ENCODE results near the gene NACC1. TPM values are rescaled to one million over a fixed set of nuclear protein-coding genes. Genes with fewer than 3 reads are reported as not detected.

Gene NACC1
- total and polyA plus RNA-seq, 2 of the 13 experiments (the other 11 are each of a cell fraction or from before 2014, with no cell fraction given), result 31.8 to 42.3 TPM

GRCh38 chr19:13104360-13104847, 13.7 kb upstream of the NACC1 start (continued):
- TF ChIP-seq, protein P1, sequence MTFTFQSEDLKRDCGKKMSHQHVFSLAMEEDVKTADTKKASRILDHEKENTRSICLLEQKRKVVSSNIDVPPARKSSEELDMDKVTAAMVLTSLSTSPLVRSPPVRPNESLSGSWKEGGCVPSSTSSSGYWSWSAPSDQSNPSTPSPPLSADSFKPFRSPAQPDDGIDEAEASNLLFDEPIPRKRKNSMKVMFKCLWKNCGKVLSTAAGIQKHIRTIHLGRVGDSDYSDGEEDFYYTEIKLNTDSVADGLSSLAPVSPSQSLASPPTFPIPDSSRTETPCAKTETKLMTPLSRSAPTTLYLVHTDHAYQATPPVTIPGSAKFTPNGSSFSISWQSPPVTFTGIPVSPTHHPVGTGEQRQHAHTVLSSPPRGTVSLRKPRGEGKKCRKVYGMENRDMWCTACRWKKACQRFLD (CRISPR knock-in tag; IDR thresholded peaks at IDR 0.05; ENCODE audit: borderline replicate concordance), result no peak
- TF ChIP-seq RBFOX2 (IDR thresholded peaks at IDR 0.05; ENCODE audit: low read depth, low read length) (0 out of 2 replicates have a peak, but pooled peaks have one; percentile 30), MEIS1 (CRISPR knock-in tag; IDR thresholded peaks at IDR 0.05; ENCODE audit: borderline replicate concordance) (no peak), ZNF382 (CRISPR knock-in tag; IDR thresholded peaks at IDR 0.05; ENCODE audit: borderline replicate concordance) (no peak), TARDBP (CRISPR knock-in tag; IDR thresholded peaks at IDR 0.05) (no peak), PCBP2 (optimal IDR thresholded peaks at IDR 0.05; ENCODE audit: low read depth, low read length, poor library complexity, severe bottlenecking) (no peak), RAD21 (CRISPR knock-in tag; IDR thresholded peaks at IDR 0.05) (peak; percentile 36; the same call in 1 of the 2 replicates), SAFB2 (CRISPR knock-in tag; IDR thresholded peaks at IDR 0.05; ENCODE audit: borderline replicate concordance, low read depth) (no peak), AGO2 (optimal IDR thresholded peaks at IDR 0.05; ENCODE audit: low read depth, low read length) (peak; percentile 83), MYC (CRISPR knock-in tag; IDR thresholded peaks at IDR 0.05; ENCODE audit: borderline replicate concordance) (no peak)
- TF ChIP-seq, protein P2, sequence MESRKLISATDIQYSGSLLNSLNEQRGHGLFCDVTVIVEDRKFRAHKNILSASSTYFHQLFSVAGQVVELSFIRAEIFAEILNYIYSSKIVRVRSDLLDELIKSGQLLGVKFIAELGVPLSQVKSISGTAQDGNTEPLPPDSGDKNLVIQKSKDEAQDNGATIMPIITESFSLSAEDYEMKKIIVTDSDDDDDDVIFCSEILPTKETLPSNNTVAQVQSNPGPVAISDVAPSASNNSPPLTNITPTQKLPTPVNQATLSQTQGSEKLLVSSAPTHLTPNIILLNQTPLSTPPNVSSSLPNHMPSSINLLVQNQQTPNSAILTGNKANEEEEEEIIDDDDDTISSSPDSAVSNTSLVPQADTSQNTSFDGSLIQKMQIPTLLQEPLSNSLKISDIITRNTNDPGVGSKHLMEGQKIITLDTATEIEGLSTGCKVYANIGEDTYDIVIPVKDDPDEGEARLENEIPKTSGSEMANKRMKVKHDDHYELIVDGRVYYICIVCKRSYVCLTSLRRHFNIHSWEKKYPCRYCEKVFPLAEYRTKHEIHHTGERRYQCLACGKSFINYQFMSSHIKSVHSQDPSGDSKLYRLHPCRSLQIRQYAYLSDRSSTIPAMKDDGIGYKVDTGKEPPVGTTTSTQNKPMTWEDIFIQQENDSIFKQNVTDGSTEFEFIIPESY (CRISPR knock-in tag; IDR thresholded peaks at IDR 0.05), result peak; percentile 94

All from HepG2 (cell line).